PC-3 (cell line): ENCODE data around the gene ZBTB7B. TPM values are rescaled to one million over a fixed set of nuclear protein-coding genes. Genes with fewer than 3 reads are reported as not detected.
A peak's percentile ranks its signal among the peaks of the same experiment; 100 is the strongest.

Source experiments
- ATAC-seq: fragments of 200-7000 bp; cut with Tn5 transposase; 2 replicates; pipeline ENCODE4 v1.9.1; 2020; ENCODE audit warnings: mild to moderate bottlenecking, moderate library complexity
- BruUV-seq: library from RNA; stranded (reverse); fragments of 400-500 nt; replicated peaks from 2 replicates; lab custom pipeline; 2021; lab: Mats Ljungman, UMichigan
- CTCF ChIA-PET: fragments of 300-600 bp; sonication (Branson Sonifier 250); formaldehyde crosslinking; loops from one replicate; lab custom pipeline; 2022; ENCODE audit warnings: antibody characterized with exemption; lab: Charles Lee
- POLR2A ChIA-PET: fragments of 300-600 bp; sonication (Branson Sonifier 250); formaldehyde crosslinking; loops from one replicate; lab custom pipeline; 2022; ENCODE audit warnings: antibody characterized with exemption; ENCODE audit not compliant: unreplicated experiment; lab: Charles Lee
- DNase-seq: peaks from one replicate; pipeline ENCODE4 v3.0.0-alpha.2; 2015
- H2AFZ ChIP-seq: fragments of 300-600 bp; sonication (generic); 2 replicates; pipeline ENCODE4 v1.6.0; 2016; ENCODE audit warnings: antibody characterized with exemption, low read length
- H3F3A ChIP-seq: fragments of 300-600 bp; sonication (generic); one replicate; pipeline ENCODE4 v1.6.0; 2017; ENCODE audit warnings: antibody characterized with exemption, low read length, control low read depth, mild to moderate bottlenecking; ENCODE audit not compliant: unreplicated experiment
- H3K27ac ChIP-seq: fragments of 300-600 bp; sonication (generic); 2 replicates; pipeline ENCODE4 v1.5.1; 2016; ENCODE audit warnings: mild to moderate bottlenecking, low read length
- H3K27me3 ChIP-seq: fragments of 300-600 bp; sonication (generic); 2 replicates; pipeline ENCODE4 v1.6.1; 2016; ENCODE audit warnings: low read length, mixed read lengths
- H3K36me3 ChIP-seq: fragments of 300-600 bp; sonication (generic); 2 replicates; pipeline ENCODE4 v1.6.1; 2016; ENCODE audit warnings: low read depth, mixed run types, low read length, mixed read lengths
- H3K4me1 ChIP-seq: fragments of 300-600 bp; sonication (generic); 2 replicates; pipeline ENCODE4 v1.5.1; 2016; ENCODE audit warnings: low read length; ENCODE audit not compliant: insufficient read depth
- H3K4me2 ChIP-seq: fragments of 300-600 bp; sonication (generic); 2 replicates; pipeline ENCODE4 v1.6.0; 2016; ENCODE audit warnings: low read length
- H3K4me3 ChIP-seq: fragments of 300-600 bp; sonication (generic); 2 replicates; pipeline ENCODE4 v1.5.1; 2016; ENCODE audit warnings: mild to moderate bottlenecking, low read length, mixed read lengths
- H3K79me2 ChIP-seq: fragments of 300-600 bp; sonication (generic); 2 replicates; pipeline ENCODE4 v1.6.1; 2017; ENCODE audit warnings: low read length, mixed read lengths
- H3K9ac ChIP-seq: fragments of 300-600 bp; sonication (generic); 2 replicates; pipeline ENCODE4 v1.6.0; 2016; ENCODE audit warnings: mild to moderate bottlenecking, low read length
- H3K9me2 ChIP-seq: fragments of 300-600 bp; sonication (generic); replicated peaks from 2 replicates; pipeline ENCODE4 v1.6.1; 2016; ENCODE audit warnings: mixed run types, low read length, mixed read lengths
- H3K9me3 ChIP-seq: fragments of 300-600 bp; sonication (generic); 2 replicates; pipeline ENCODE4 v1.6.1; 2016; ENCODE audit warnings: low read length, mixed read lengths
- H4K20me1 ChIP-seq: fragments of 300-600 bp; sonication (generic); 2 replicates; pipeline ENCODE4 v1.6.1; 2016; ENCODE audit warnings: low read length, mixed read lengths
- CTCF ChIP-seq: fragments of 300-600 bp; sonication (generic); conservative IDR thresholded peaks from 2 replicates; pipeline ENCODE4 v1.5.1; 2017; ENCODE audit warnings: antibody characterized with exemption, low read depth, mild to moderate bottlenecking, low read length
- EZH2 ChIP-seq: fragments of 300-600 bp; sonication (generic); IDR thresholded peaks from one replicate; pipeline ENCODE4 v1.6.1; 2017; ENCODE audit warnings: antibody characterized with exemption, mild to moderate bottlenecking, low read length; ENCODE audit not compliant: unreplicated experiment
- EZH2phosphoT487 ChIP-seq: fragments of 300-600 bp; sonication (generic); IDR thresholded peaks from 2 replicates; pipeline ENCODE4 v1.6.1; 2018; ENCODE audit warnings: mild to moderate bottlenecking, antibody characterized with exemption, low read length, borderline replicate concordance
- intact Hi-C: fragments of 100-400 bp; cut with micrococcal nuclease; formaldehyde crosslinking; loops from 2 replicates; pipeline ENCODE4 v1.9.0; 2023
- total RNA-seq: library from RNA; depleted of rRNA; stranded (reverse); fragments of >200 nt; gene quantifications from 2 replicates; pipeline ENCODE4 v1.2.3, GENCODE V29; 2014

Gene ZBTB7B
- total RNA-seq, 1 experiment from 2014 or later, result 39.7 TPM

DNA sequence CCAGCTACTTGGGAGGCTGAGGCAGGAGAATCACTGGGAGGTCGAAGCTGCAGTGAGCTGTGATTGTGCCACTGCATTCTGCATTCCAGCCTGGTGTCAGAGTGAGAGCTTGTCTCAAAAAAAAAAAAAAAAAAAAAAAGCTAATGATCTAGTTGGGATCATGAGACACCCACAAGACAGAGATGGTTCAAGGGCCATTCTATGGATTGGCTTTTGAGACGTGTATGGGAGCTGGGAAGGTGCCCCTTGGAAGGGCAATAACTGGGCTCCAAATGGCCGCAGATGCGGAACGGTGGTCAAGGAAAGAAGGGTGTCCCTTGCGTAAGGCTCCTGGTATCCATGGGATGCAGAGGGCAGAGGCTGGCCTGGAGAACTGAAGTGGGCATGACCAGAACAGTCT, 41.8 kb downstream of the ZBTB7B start:
- intact Hi-C loops, result loop anchor here (2.0 kb wide), 1 partner anchor 16 kb away; no protein-coding TSS in a partner anchor
- ATAC-seq, result no peak

GRCh38 chr1:155044812-155045657, 42.4 kb downstream of the ZBTB7B start:
- Histone ChIP-seq H2AFZ (no peak overlapping the region; the same call in 1 of the 2 replicates), H3K27ac (no peak overlapping the region), H3K9me2 (no peaks in the 10 kb centered on the region), H3F3A (peaks cover 6% of the 10 kb centered on the region), H3K9ac (no peak overlapping the region), H3K4me2 (peak overlapping the region; percentile 37; the same call in 1 of the 2 replicates), H3K27me3 (no peaks in the 10 kb centered on the region), H4K20me1 (no peaks in the 10 kb centered on the region), H3K79me2 (no peaks in the 10 kb centered on the region), H3K4me1 (peaks cover 24% of the 10 kb centered on the region), H3K9me3 (no peaks in the 10 kb centered on the region), H3K36me3 (no peaks in the 10 kb centered on the region), H3K4me3 (no peak overlapping the region)
- TF ChIP-seq EZH2, result no peak
- no peak for TF ChIP-seq EZH2phosphoT487
- TF ChIP-seq CTCF, result peak; percentile 94
- POLR2A ChIA-PET, result no interaction called here
- intact Hi-C loops, result loop anchor here (1.0 to 2.0 kb wide), 2 partner anchors 16 to 39 kb away; no protein-coding TSS in a partner anchor
- CTCF ChIA-PET, result interaction anchor here (0.7 to 2.3 kb wide), 4 partner anchors 16 to 40 kb away, joined by 3 to 27 read pairs (median 11); partner anchors contain the start of gene EFNA3
- BruUV-seq, result no TSS peak
- DNase-seq (peak; percentile 87), ATAC-seq (peak; percentile 98)

More for the DNA sequence above, 41.8 kb downstream of the ZBTB7B start:
- no peak overlapping the region; the same call in 1 of the 2 replicates for H2AFZ ChIP-seq
- H3K9me2 ChIP-seq, result no peaks in the 10 kb centered on the region
- no peaks in the 10 kb centered on the region for H3K36me3 ChIP-seq
- ChIA-PET POLR2A (no interaction called here), CTCF (interaction anchor here (0.6 to 2.3 kb wide), 5 partner anchors 17 to 48 kb away, joined by 3 to 27 read pairs (median 9); partner anchors contain the start of gene EFNA3)
- H3K27ac ChIP-seq, result no peak overlapping the region
- H3F3A ChIP-seq, result no peaks in the 10 kb centered on the region
- no peaks in the 10 kb centered on the region for H3K9me3 ChIP-seq
- no peak overlapping the region for H3K4me2 ChIP-seq
- no peak for TF ChIP-seq EZH2
- TF ChIP-seq EZH2phosphoT487, result no peak
- TF ChIP-seq CTCF, result no peak
- no peaks in the 10 kb centered on the region for H3K27me3 ChIP-seq
- BruUV-seq, result no TSS peak
- H3K79me2 ChIP-seq, result no peaks in the 10 kb centered on the region
- no peaks in the 10 kb centered on the region for H4K20me1 ChIP-seq
- no peak for DNase-seq
- H3K4me3 ChIP-seq, result no peak overlapping the region
- H3K4me1 ChIP-seq, result peaks cover 19% of the 10 kb centered on the region
- H3K9ac ChIP-seq, result no peak overlapping the region
